Right kidney (tissue), 1 donor: ENCODE data around the gene GGT6.

Experiments
- DNase-seq: peaks from one replicate; pipeline ENCODE4 v3.0.0-alpha.2; 2016

The GGT6 gene

DNA sequence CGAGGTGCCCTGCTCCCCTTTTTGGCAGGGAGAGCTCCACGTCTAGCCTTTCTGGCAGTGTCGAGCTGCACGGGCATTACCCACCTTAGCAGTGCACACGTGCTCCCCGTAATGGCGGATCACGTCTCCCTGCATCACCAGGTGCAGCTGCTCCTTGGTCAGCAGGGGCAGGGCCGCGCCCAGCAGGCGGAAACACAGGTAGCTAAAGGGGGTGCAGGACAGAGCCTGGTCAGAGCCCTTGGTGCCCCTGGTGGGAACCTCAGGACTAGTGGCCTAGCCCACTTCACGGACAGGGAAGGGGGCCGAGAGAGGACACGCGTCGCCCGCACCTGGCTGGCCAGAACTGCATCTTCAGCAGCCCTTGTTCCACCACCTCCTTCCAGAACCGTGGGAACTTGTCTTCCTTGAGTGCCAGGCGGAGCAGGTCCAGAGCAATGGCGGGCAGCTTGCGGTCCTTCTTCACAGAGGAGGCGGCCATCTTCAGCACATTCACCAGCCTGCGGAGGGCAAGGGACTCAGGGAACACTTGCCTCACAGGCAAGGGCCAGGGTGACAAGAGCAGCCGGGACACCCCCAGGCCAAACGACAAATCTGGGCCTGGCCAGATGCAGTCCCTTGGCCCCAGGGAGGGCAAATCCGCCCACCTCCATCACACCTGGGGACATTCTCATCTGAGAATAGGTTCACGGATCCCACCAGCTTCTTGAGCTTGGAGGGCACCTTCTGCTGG is 8.4 kb downstream of the GGT6 start:
- no peak for DNase-seq

DNA sequence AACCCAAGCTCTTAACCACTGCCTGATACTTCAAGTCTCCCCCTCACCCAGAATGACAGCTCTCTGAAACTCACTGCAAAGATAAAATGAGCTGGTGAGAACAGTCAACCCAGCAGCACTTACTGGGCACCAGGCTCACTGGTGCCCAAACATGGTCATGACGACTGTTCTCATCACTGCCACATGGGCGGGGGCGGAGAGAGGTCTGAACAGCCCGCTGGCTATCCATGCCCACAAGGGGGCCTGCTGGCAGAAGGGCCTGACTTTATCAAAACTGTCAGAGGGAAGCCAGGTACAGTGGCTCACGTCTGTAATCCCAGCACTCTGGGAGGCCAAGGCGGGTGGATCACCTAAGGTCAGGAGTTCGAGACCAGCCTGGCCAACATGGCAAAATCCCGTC is 9.2 kb downstream of the GGT6 start:
- no peak for DNase-seq

DNA sequence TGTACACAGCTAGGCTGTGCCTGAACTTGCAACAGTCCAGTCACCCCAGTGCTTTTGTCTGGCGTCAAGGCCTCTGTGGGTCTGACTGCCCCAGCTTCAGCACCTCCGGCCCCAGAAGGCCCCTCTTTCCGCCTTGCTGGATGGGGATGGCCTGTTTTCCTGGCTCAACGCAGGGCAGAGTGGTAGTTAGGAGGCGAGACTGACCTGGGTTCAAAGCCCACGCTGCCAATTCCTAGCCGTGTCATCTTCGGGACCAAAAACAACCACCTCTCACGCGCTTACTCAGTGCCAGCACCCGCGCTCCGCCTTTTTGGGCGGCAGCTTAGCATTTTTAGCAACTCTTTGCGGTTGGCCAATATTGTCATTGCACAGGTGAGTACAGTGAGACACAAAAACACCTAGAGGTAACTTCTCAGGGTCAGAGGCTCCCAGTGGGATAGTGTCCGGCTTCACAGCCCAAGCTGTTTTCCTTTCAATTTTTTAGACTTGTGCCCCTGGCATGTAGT is 9.8 kb downstream of the GGT6 start:
- no peak for DNase-seq

DNA sequence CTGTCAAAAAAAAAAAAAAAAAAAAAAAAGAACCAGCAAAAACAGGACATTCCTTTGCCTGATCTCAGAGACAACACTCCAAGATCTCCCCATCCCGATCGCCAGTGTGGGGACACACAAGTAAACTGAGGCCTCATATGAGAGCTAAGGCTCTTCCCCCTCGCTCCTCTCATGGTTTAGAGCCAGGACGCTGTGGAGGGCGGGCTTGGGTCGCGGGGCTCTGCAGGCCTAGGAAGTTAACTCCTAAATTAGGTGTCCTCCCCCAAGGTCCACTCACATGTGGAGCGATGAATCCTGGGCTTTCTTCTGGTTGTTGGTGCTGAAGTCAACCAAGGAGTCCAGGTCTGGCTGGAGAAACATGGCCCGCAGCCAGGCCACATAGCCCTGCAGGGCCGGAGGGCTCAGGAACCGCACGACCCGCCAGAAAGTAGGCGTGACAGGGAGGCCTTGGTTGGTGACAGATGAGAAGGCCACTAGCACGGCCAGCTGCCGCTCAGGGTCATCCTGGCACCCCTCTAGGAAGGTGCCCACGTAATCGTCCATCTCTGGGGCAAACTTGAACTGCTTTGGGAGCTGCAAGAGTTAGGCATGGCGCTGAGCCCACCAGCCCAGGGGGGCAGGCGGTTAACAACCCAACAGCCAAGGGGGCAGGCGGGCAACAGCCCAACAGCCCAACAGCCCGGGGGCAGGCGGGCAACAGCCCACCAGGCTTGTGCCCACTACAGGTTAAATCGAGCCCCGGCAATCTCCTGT is 10.4 kb downstream of the GGT6 start:
- no peak for DNase-seq

DNA sequence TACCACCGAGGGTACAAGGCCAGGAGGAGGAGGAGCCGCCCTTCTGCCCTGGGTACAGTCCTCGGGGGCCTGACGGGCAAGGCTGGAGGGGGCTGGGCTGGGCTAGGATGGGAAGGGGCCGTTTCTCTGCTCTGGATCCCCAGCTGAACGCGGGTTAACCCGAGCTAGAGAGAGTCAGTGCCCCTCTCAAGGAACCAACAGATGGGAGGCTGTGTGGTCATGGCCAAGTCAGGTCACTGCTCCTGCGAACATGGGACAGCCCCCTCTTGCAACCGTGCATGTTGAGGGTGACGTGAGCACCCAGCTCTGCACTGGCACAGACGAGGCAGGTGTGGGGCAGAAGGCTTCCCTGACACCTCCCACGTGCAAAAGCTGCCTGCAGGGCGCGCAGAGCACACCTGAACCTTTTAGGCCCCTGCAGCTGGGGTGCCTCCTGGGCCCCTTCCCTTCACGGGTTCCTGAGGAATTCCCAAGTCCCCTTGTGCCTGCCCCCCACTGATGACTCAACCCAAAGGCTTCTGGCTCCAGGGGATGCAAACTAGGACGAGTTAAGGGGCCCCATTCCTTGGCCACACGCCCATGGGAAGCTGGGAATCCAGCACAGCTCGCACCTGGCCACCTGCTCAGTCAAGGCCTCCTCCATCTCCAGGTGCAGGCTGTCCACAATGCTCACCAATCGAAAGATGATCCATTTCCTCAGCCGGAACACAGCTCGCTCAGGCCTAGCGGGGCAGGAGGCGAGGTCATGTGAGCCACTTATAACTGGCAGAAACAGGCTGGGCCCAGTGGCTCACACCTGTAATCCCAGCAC is 11.5 kb downstream of the GGT6 start:
- no peak for DNase-seq

DNA sequence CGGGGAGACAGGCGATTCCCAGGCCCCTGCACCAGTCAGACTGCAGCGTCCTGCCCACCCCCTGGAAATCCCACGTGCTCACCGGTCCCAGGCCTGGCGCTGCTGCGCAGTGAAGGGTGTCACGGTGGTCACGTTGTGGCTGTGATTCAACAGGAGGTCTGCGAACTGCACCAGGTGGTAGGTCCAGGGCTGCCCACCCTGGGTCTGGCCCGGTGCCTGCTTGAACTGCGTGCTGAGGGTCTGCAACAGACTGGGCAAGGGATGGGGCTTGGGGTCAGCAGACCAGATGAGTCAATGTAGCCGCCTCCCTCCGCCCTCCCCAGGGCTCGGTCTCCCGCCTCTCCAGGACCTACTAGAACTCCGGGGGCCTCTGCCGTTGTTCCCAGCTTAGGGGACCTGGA is 12.3 kb downstream of the GGT6 start:
- no peak for DNase-seq

DNA sequence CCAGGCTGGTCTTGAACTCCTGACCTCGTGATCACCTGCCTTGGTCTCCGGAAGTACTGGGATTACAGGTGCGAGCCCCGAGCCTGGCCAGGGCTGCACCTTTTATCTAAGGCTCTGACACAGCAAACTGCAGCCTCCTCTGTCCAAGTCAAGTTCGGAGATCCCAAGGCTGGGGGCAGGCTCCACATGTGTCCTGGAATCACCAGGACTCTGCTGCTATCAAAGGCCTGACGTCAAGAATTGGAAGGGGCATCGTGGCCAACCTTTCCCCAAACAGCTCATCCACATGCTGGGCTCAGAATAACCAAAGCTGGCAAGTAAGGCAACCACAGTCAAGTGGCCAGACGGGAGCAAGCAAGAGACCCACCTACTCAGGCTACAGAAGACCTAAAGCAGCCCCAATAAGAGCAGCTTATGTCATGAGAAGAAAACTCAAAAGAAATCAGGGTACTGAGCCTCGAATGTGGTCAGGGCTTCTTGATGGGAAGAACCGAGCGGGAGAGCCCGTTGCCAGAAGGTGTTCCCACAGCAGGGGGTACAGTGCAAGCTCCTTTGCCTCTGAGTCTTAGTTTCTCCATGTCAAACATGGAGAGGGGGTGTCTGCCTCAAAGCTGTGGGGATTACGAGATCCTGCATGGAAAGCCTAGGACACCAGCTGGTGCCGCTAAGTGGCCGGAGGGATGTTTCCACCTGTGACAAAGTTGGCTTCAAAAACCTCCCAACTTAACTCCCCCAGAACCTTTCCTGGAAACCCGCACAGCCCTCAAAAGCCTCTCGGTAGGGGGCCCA is 13.1 kb downstream of the GGT6 start:
- DNase-seq: no peak

DNA sequence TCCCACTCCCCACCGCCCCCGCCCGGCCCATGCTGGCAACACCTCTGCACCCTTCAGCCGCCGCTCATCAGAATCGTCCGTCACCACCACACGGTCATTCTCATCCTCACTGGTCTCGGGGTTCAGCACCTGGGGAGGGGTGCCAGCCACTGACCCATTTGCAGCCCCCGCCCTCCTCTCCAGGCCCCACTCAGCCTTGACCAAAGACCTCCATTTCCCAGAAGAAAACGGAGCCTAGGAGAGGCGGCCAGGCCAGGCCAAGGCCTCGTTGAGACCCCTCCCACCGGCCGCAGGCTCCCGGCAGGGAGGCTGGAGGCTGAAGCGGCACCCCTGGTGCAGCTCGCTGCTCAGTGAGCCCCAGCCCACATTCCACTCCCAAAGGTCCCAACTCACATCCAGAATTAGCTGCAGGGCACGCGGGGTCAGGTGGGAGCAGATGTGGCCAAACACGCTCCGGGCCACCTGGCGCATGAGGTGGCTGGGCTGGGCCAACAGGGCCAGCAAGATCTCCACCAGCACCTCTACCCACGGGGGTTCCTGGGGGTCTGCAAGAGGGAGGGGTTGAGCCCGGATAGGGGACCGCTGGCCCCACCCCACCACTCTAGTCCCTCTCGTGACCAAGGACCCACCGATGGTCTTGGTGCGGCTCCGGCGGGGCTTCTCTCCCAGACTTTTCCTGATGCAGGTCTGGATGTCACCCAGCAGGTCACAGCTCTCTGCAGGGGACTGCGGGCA is 15.0 kb downstream of the GGT6 start:
- DNase-seq: no peak

DNA sequence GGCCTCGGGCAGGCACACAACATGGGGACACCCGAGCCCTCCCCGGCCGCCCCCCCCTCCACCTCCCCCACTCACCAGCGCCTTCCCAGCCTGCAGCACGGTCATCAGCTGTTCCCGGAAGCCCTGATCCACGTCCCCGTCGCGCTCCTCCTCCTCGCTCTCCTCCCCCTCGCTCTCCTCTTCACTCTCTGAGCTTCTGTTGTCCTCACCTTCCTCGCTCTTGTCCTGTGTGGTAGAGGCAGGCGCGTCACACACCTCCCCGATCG is 15.5 kb downstream of the GGT6 start:
- DNase-seq: no peak

DNA sequence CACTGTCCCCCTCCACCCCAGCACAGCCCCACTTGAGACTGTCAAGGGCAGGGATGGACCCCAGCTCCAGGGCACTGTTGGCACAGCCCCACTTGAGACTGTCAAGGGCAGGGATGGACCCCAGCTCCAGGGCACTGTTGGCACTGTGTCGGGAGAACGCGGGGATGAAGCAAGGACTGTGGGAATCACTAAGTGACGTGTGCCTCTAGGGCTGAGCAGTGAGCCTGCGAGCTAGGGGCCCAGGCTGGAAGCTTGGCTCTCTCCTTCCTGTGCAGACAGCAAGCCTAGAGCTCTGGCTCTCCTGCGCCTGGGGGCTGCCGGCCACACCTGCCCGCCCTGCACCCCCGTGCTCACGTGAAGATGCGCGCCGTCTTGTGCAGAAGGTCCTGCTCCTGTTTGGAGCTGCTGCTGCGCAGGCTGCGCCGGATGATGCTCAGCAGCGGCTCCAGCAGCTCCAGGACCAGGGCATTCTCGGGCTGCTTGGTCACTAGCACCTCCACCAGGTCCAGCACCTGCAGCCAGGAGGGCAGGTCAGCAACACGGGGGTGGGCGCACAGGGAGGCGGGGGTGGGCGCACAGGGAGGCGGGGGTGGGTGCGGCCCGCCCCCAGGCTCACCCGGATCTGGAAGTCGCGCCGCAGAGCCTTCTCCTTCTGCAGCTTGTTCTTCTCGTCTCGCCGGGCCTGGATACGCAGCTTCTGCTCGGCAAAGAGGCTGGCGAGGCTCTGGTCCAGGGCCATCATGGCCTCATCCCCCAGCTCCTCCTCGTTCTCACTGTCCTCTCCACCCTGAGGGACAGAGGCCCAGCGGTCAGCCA is 16.0 kb downstream of the GGT6 start:
- DNase-seq: no peak

DNA sequence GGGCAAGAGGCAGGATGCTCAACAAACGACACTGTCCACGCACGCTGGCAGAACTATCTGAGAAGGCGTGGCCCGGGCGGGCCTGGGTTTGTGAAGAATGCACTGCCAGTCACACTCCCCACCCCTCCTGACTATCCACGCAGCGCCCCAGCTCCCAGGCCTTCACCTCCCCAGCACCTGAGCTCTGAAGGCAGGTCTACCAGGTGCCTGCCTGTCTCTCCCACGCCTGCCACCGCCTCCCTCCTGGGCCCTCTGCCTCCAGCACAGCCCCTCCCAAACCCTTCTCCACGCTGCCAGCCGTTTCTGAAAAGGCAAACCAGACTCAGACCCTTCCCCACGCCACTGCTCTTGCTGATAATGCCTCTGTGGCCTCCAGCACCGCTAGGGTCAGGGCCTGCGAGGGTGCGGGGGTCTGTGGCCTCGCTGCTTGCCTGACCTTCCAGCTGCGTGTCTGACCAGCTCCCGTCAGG is 16.8 kb downstream of the GGT6 start:
- no peak for DNase-seq

DNA sequence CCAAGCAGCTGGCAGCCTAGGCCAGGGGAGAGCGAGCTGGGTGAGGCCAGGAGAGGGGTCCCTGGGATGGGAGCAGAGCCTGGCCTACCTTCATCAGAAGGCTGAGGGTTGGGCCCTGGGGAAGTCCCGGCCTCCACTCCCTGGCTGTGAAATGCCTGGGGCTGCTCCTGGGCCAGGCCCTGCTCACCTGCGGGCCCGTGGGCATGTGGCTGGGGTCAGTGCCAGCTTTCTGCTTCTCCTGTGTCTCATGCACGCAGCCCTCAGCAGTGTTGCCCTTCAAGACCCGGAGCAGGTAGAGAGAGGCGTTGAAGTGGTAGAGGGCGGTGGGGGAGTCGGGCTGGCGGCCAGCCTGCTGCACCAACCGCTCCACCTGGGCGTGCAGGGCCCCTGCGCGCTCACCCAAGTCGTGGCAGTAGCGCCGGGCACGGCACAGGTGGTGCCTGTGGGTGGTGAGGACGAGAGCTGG is 17.6 kb downstream of the GGT6 start:
- DNase-seq: no peak

DNA sequence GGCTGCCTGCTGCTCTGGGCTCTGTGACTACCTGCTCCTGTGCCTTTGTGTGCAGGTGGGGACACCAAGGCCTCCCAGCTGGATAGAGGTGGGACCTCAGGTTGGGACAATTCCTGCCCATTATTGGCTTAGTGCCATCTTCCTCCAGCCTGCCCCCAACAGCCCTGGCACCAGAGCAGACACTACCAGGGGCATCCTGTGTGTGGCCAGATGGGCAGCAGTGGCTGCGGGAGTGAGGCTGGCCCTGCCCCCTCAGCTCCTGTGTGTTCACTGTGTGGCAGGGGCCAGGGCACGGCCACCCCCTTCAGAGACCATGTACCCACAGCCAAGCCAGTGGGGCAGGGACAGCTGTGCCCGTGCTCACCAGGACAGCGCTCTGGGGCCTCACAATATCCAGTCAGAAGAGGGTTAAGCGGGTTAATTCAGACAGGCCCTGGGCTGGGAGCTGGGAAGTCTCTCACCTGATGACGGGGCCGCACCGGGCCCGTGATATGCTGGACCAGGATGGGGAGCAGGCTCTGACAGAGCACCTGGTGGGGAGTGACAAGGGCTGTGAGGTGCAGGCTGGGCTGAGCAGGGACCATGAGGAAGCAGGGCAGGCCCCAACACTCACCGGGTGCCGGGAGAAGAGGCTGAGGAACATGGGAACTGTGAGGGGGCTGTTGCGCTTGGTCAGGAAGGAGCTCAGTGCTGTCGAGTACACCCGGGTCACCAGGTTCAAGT is 18.2 kb downstream of the GGT6 start:
- DNase-seq: no peak

DNA sequence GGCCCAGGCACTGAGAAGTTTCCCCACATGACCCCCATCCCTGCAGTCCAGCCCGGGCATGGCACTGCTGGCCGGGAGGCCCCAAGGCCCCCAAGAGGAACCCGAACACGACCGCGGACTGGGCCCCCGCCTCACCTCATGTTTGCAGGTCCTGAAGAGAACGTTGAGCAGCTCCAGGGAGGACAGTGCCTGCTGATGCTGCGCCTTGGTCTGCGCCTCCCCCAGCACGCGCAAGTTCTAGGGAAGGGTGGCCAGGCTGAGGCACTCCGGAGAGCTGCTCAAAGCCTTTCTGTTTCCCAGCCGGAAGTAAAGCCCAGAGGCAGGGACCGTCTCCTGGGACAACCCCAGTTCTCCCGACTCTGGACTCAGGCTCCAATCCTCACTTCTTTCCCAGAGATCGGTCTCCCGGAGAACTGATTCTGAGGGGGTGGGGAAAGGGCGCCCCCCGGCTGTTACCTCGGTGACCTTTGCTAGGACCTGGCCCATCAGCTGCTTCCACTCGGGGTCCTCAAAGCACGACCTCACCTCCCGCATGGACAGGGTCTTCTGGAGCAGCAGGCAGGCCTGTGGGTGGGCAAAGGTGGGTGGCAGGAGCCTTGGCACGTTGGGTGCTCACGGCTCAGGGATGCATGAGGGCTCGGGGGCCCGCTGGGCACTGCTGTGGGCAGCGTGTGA is 18.9 kb downstream of the GGT6 start:
- no peak for DNase-seq

DNA sequence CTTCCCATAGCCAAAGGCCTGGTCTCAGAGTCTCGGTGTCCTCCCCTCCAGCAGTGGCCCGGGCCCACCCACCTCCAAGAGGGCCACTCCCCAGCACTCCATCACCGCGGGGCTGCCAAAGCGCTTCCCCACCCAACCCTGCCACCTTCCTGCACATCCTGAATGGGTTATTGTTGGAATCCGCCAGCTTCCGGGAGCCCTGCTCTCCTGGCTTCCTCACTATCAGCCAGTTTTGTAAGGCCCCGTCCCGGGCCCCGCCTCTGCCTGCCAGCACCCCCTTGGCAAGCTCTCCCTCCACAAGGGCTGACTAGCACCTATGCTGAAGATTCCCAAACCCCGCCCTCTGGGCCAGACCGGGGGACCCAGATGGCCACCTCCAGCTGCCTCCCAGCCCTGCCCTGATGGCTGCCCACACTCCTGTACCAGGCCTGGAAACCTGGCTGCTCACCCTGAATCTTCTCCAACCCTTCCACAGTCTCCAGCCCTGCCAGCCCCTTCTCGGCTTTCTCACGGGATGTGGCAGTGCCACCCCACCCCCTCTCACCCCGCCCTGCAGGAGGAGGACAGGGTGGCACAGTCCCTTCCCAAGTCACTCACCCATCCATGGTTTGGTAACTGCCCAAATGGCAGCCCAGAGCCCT is 19.6 kb downstream of the GGT6 start:
- peak; percentile 27 for DNase-seq

DNA sequence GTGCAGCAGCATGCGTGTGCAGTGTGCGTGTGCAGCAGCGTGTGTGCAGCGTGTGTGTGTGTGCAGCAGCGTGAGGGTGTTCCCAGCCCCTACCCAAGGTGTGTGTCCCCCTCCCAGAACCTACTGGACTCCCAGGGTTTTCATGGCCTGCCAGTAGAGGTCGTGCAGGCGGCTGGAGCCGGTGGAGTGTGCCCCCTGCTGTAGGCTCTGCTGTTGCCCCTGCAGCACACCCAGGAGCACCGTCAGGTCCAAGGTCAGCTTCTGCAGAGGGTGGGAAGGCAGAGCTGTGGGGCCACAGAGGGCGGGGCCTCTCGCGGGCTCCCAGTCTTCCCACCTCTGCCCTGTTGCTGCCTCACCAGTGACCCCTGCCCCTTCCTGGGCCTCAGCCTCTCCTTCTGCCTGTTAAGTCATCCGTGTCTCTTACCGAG is 20.1 kb downstream of the GGT6 start:
- DNase-seq: peak; percentile 23

DNA sequence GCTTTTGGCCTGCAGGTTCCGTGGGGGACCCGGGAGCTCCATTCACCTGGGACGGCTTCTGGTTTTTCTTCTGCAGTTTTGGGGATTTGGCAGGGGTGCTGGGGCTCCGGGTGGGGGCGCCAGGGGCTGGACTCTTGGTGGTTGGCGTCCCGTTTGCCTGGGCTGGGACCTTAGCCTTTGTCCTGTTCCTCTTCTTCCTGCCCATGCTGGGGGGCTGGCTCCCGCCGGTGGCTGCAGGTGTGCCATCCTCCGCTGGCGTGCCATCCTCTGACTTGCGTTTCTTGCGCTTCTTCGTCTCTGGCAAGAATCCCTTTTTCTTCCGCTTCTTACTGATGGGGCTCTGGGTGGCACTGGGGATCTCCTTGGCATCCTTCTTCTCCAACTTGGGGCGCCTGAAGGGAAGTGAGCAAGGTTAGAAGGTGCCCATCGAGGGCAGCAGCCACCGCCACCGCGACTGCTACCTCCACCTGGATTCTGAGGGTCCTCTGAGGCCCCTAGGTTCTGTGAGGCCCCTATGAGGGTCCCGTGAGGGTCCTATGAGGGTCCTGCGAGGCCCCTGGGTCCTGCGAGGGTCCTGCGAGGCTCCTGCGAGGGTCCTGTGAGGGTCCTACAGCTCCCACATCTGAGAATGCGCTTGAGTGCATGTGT is 20.7 kb downstream of the GGT6 start:
- DNase-seq: peak; percentile 11

DNA sequence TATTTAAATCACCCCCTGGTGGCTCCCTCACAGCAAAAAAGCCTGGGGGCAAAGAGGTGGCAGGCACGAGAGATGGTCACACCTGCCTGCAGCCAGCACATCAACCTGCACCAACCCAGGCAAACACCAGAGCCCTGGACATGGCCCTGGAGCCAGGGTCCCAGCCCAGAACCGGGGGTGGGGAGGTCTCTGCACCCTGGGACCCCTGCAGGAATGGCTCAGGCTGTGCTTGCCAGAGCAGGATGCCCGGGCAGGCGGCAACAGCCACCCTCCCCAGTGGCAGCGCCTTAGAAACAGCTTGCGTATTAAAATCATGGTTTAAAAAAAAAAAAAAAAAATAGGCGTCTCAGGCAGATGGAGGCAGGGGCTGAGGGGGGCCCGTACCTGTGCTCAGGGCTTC is 21.4 kb downstream of the GGT6 start:
- no peak for DNase-seq
